WTC11 (cell line): ENCODE measurements around the gene CLSTN2. TPM values are rescaled to one million over a fixed set of nuclear protein-coding genes. Genes with fewer than 3 reads are reported as not detected.

Experiments used
- ATAC-seq: fragments of 200-7000 bp; cut with Tn5 transposase; 2 replicates; pipeline ENCODE4 v1.10.0; 2021; ENCODE audit warnings: mild to moderate bottlenecking, moderate library complexity
- CTCF ChIA-PET: fragments of 300-600 bp; sonication (Branson Sonifier 250); formaldehyde crosslinking; loops from one replicate; lab custom pipeline; 2021; ENCODE audit warnings: antibody characterized with exemption; lab: Charles Lee
- POLR2A ChIA-PET: fragments of 350-600 bp; sonication (Branson Sonifier 250); formaldehyde crosslinking; loops from one replicate; lab custom pipeline; 2021; ENCODE audit warnings: antibody characterized with exemption; lab: Charles Lee
- DNase-seq: peaks from one replicate; pipeline ENCODE4 v3.0.0; 2021; ENCODE audit warnings: low spot score
- H3K27ac Mint-ChIP-seq: 2 replicates; pipeline ENCODE4 v1.8.0; 2021; ENCODE audit warnings: mixed read lengths
- H3K27me3 Mint-ChIP-seq: 2 replicates; pipeline ENCODE4 v1.8.0; 2021; ENCODE audit warnings: low read depth, mild to moderate bottlenecking, moderate library complexity, mixed read lengths
- H3K36me3 Mint-ChIP-seq: 2 replicates; pipeline ENCODE4 v1.8.0; 2021; ENCODE audit warnings: mixed read lengths
- H3K4me1 Mint-ChIP-seq: 2 replicates; pipeline ENCODE4 v1.8.0; 2022; ENCODE audit warnings: mixed read lengths
- H3K4me3 Mint-ChIP-seq: 2 replicates; pipeline ENCODE4 v1.8.0; 2021; ENCODE audit warnings: mild to moderate bottlenecking, moderate library complexity, mixed read lengths
- H3K9me3 Mint-ChIP-seq: 2 replicates; pipeline ENCODE4 v1.8.0; 2021; ENCODE audit warnings: mixed read lengths
- ATF1 ChIP-seq: sonication (generic); formaldehyde crosslinking; IDR thresholded peaks from 2 replicates; pipeline ENCODE4 v1.8.1; 2023; ENCODE audit warnings: mild to moderate bottlenecking, moderate library complexity, missing genetic modification reagents
- ATF3 ChIP-seq: sonication (generic); formaldehyde crosslinking; conservative IDR thresholded peaks from 2 replicates; pipeline ENCODE4 v1.8.1; 2022; ENCODE audit warnings: mild to moderate bottlenecking, missing genetic modification reagents
- KAT7 ChIP-seq: sonication (generic); formaldehyde crosslinking; IDR thresholded peaks from 2 replicates; pipeline ENCODE4 v1.8.1; 2023; ENCODE audit warnings: missing genetic modification reagents, mild to moderate bottlenecking, borderline replicate concordance
- NR3C1 ChIP-seq: sonication (generic); formaldehyde crosslinking; conservative IDR thresholded peaks from 2 replicates; pipeline ENCODE4 v1.8.1; 2023; ENCODE audit warnings: low read depth, mild to moderate bottlenecking, missing genetic modification reagents
- SMAD3 ChIP-seq: sonication (generic); formaldehyde crosslinking; IDR thresholded peaks from 2 replicates; pipeline ENCODE4 v1.8.0; 2022; ENCODE audit warnings: missing genetic modification reagents, mild to moderate bottlenecking, borderline replicate concordance
- TEAD4 ChIP-seq: sonication (generic); formaldehyde crosslinking; IDR thresholded peaks from 2 replicates; pipeline ENCODE4 v1.8.0; 2022; ENCODE audit warnings: mild to moderate bottlenecking, missing genetic modification reagents
- ZNF317 ChIP-seq: sonication (generic); formaldehyde crosslinking; IDR thresholded peaks from 2 replicates; pipeline ENCODE4 v1.8.1; 2023; ENCODE audit warnings: low read depth, mild to moderate bottlenecking, moderate library complexity, missing genetic modification reagents, borderline replicate concordance
- ZNF396 ChIP-seq: fragments of 250-450 bp; sonication (Bioruptor Pico); IDR thresholded peaks from 2 replicates; pipeline ENCODE4 v1.8.0; 2021; ENCODE audit warnings: mild to moderate bottlenecking, moderate library complexity, borderline replicate concordance
- ZNF416 ChIP-seq: fragments of 250-450 bp; sonication (Bioruptor Pico); IDR thresholded peaks from 2 replicates; pipeline ENCODE4 v1.9.0; 2021; ENCODE audit warnings: mild to moderate bottlenecking, inconsistent platforms
- total RNA-seq: library from RNA; stranded (reverse); gene quantifications from 3 replicates; pipeline ENCODE4 v1.2.3, GENCODE V29; 2021
- TF ChIP-seq, protein P1 (sequence below): fragments of 250-450 bp; sonication (Bioruptor Pico); IDR thresholded peaks from 2 replicates; pipeline ENCODE4 v1.9.0; 2021; ENCODE audit warnings: mild to moderate bottlenecking, borderline replicate concordance
- TF ChIP-seq, protein P2 (sequence below): sonication (generic); formaldehyde crosslinking; IDR thresholded peaks from 2 replicates; pipeline ENCODE4 v1.8.1; 2022; ENCODE audit warnings: low read depth, missing genetic modification reagents, borderline replicate concordance
- TF ChIP-seq, protein P3 (sequence below): fragments of 200-600 bp; IDR thresholded peaks from 2 replicates; pipeline ENCODE4 v1.8.0; 2022; ENCODE audit warnings: antibody characterized with exemption

Gene CLSTN2
- total RNA-seq, 1 experiment from 2014 or later, result 0.35 TPM

- TF ChIP-seq, protein P1, sequence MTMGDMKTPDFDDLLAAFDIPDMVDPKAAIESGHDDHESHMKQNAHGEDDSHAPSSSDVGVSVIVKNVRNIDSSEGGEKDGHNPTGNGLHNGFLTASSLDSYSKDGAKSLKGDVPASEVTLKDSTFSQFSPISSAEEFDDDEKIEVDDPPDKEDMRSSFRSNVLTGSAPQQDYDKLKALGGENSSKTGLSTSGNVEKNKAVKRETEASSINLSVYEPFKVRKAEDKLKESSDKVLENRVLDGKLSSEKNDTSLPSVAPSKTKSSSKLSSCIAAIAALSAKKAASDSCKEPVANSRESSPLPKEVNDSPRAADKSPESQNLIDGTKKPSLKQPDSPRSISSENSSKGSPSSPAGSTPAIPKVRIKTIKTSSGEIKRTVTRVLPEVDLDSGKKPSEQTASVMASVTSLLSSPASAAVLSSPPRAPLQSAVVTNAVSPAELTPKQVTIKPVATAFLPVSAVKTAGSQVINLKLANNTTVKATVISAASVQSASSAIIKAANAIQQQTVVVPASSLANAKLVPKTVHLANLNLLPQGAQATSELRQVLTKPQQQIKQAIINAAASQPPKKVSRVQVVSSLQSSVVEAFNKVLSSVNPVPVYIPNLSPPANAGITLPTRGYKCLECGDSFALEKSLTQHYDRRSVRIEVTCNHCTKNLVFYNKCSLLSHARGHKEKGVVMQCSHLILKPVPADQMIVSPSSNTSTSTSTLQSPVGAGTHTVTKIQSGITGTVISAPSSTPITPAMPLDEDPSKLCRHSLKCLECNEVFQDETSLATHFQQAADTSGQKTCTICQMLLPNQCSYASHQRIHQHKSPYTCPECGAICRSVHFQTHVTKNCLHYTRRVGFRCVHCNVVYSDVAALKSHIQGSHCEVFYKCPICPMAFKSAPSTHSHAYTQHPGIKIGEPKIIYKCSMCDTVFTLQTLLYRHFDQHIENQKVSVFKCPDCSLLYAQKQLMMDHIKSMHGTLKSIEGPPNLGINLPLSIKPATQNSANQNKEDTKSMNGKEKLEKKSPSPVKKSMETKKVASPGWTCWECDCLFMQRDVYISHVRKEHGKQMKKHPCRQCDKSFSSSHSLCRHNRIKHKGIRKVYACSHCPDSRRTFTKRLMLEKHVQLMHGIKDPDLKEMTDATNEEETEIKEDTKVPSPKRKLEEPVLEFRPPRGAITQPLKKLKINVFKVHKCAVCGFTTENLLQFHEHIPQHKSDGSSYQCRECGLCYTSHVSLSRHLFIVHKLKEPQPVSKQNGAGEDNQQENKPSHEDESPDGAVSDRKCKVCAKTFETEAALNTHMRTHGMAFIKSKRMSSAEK (CRISPR knock-in tag), result no peak
- no peak for TF ChIP-seq SMAD3 (CRISPR knock-in tag)
- no peak for TF ChIP-seq ZNF317
- TF ChIP-seq TEAD4 (CRISPR knock-in tag), result no peak
- TF ChIP-seq ATF3 (CRISPR knock-in tag), result no peak
- TF ChIP-seq ZNF396 (CRISPR knock-in tag), result no peak
- no peak for TF ChIP-seq ATF1
These were observed 560.0 kb downstream of the CLSTN2 start (continued) for GRCh38 chr3:140494970-140495369.

GRCh38 chr3:140497331-140497730 is 562.3 kb downstream of the CLSTN2 start:
- DNase-seq, result no peak
- H3K27me3 Mint-ChIP-seq, result no peaks in the 10 kb centered on the region
- H3K27ac Mint-ChIP-seq, result no peak overlapping the region
- peaks cover 11% of the 10 kb centered on the region for H3K4me1 Mint-ChIP-seq
- TF ChIP-seq KAT7 (no peak), TEAD4 (CRISPR knock-in tag) (0 out of 2 replicates have a peak, but pooled peaks have one; percentile 16)
- TF ChIP-seq, protein P2, sequence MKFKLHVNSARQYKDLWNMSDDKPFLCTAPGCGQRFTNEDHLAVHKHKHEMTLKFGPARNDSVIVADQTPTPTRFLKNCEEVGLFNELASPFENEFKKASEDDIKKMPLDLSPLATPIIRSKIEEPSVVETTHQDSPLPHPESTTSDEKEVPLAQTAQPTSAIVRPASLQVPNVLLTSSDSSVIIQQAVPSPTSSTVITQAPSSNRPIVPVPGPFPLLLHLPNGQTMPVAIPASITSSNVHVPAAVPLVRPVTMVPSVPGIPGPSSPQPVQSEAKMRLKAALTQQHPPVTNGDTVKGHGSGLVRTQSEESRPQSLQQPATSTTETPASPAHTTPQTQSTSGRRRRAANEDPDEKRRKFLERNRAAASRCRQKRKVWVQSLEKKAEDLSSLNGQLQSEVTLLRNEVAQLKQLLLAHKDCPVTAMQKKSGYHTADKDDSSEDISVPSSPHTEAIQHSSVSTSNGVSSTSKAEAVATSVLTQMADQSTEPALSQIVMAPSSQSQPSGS (CRISPR knock-in tag), result no peak
- TF ChIP-seq, all 79 proteins: peak for 1
- ATAC-seq, result no peak
- Mint-ChIP-seq H3K36me3 (no peaks in the 10 kb centered on the region), H3K4me3 (no peak overlapping the region), H3K9me3 (peaks cover 4% of the 10 kb centered on the region; the same call in 1 of the 2 replicates)
- POLR2A ChIA-PET, result no interaction called here
- CTCF ChIA-PET, result interaction anchor here (0.6 to 1.2 kb wide), 4 partner anchors 75 to 290 kb away, joined by 3 to 4 read pairs (median 4); no protein-coding TSS in a partner anchor

- Mint-ChIP-seq H3K27me3 (no peaks in the 10 kb centered on the region; the same call in 1 of the 2 replicates), H3K9me3 (peaks cover 4% of the 10 kb centered on the region; the same call in 1 of the 2 replicates), H3K4me3 (no peak overlapping the region), H3K4me1 (peaks cover 11% of the 10 kb centered on the region), H3K27ac (no peak overlapping the region), H3K36me3 (no peaks in the 10 kb centered on the region)
- POLR2A ChIA-PET, result no interaction called here
- CTCF ChIA-PET, result interaction anchor here (0.9 to 2.6 kb wide), 6 partner anchors 10 to 563 kb away, joined by 3 to 8 read pairs (median 3); no protein-coding TSS in a partner anchor
- ATAC-seq (peak; percentile 81), DNase-seq (no peak)
- TF ChIP-seq NR3C1 (CRISPR knock-in tag) (no peak), ZNF416 (CRISPR knock-in tag) (no peak)
- TF ChIP-seq, protein P3, sequence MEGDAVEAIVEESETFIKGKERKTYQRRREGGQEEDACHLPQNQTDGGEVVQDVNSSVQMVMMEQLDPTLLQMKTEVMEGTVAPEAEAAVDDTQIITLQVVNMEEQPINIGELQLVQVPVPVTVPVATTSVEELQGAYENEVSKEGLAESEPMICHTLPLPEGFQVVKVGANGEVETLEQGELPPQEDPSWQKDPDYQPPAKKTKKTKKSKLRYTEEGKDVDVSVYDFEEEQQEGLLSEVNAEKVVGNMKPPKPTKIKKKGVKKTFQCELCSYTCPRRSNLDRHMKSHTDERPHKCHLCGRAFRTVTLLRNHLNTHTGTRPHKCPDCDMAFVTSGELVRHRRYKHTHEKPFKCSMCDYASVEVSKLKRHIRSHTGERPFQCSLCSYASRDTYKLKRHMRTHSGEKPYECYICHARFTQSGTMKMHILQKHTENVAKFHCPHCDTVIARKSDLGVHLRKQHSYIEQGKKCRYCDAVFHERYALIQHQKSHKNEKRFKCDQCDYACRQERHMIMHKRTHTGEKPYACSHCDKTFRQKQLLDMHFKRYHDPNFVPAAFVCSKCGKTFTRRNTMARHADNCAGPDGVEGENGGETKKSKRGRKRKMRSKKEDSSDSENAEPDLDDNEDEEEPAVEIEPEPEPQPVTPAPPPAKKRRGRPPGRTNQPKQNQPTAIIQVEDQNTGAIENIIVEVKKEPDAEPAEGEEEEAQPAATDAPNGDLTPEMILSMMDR, result 0 out of 2 replicates have a peak, but pooled peaks have one; percentile 20
These were observed 564.3 kb downstream of the CLSTN2 start for GRCh38 chr3:140499114-140499757.
